ENCODE data around the gene MICALL2.

Gene MICALL2

GRCh38 chr7:1487466-1487865 lies 28.2 kb upstream of the MICALL2 start:
- TF ChIP-seq ZNF239 (tag by site-specific recombination; IDR thresholded peaks at IDR 0.05) (no peak), EGR2 (tag by site-specific recombination; IDR thresholded peaks at IDR 0.05; ENCODE audit: low read depth) (peak; percentile 19; the same call in 1 of the 2 replicates)
- Histone ChIP-seq H3K4me3 (ENCODE audit: low read depth, low read length) (no peak overlapping the region), H3K4me1 (ENCODE audit: control insufficient read depth, insufficient read depth, low read length) (no peaks in the 10 kb centered on the region), H3K27ac (ENCODE audit: extremely low read depth, low read depth, low read length) (no peak overlapping the region), H3K36me3 (ENCODE audit: control insufficient read depth in 2 of 2, insufficient read depth in 1 of 2, low read length in 2 of 2) (peaks cover 10 to 88% of the 10 kb centered on the region in 2 experiments; a peak in 2 of 3 replicates), H3K9me3 (ENCODE audit: control insufficient read depth, insufficient read depth, low read depth, low read length) (no peaks in the 10 kb centered on the region)
- ChIA-PET CTCF (interaction anchor here (1.0 kb wide), 1 partner anchor 13 kb away, joined by 4 read pairs; no protein-coding TSS in a partner anchor), POLR2A (no interaction called here)

- CTCF ChIA-PET, result no interaction called here
- Histone ChIP-seq H3K9me3 (ENCODE audit: control insufficient read depth, insufficient read depth, low read depth, low read length) (no peaks in the 10 kb centered on the region), H3K4me3 (ENCODE audit: low read depth, low read length) (no peak overlapping the region), H3K36me3 (ENCODE audit: control insufficient read depth in 2 of 2, insufficient read depth in 1 of 2, low read length in 2 of 2) (peaks cover 10 to 86% of the 10 kb centered on the region in 2 experiments; a peak in 2 of 3 replicates), H3K27ac (ENCODE audit: extremely low read depth, low read depth, low read length) (no peak overlapping the region), H3K4me1 (ENCODE audit: control insufficient read depth, insufficient read depth, low read length) (no peaks in the 10 kb centered on the region)
- POLR2A ChIA-PET, result no interaction called here
- no peak for TF ChIP-seq ZBTB1 (tag by site-specific recombination; IDR thresholded peaks at IDR 0.05)
- TF ChIP-seq IKZF3 (tag by site-specific recombination; IDR thresholded peaks at IDR 0.05), result no peak
- TF ChIP-seq ZNF114 (tag by site-specific recombination; IDR thresholded peaks at IDR 0.05), result no peak
Measured at GRCh38 chr7:1486571-1486970, 27.3 kb upstream of the MICALL2 start.

DNA sequence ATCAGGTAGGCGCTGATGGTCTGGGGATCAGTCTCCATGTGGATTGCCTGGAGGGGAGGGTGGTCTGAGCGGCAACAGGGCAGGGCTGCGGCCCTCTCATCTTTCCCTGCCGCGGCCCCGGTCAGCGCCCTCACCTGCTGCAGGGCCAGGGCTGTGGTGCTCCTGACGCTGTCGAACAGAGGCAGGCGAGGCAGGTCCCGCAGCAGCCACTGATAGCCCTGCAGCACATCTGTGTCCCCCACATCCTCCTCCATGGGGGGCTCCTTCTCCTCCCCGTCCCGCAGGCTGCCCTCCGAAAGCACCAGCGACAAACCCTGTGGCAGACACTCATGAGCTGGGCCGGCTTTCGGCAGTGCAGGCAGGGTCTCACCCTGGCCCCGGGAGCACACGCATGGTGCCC lies 25.9 kb upstream of the MICALL2 start:
- peaks cover 10 to 82% of the 10 kb centered on the region in 2 experiments; a peak in 2 of 3 replicates for H3K36me3 ChIP-seq (ENCODE audit: control insufficient read depth in 2 of 2, insufficient read depth in 1 of 2, low read length in 2 of 2)
- H3K9me3 ChIP-seq (ENCODE audit: control insufficient read depth, insufficient read depth, low read depth, low read length), result no peaks in the 10 kb centered on the region
- CTCF ChIA-PET, result interaction anchor here (0.6 to 0.7 kb wide), 2 partner anchors 11 to 20 kb away, joined by 3 to 4 read pairs; no protein-coding TSS in a partner anchor
- no peak overlapping the region for H3K4me3 ChIP-seq (ENCODE audit: low read depth, low read length)
- no peaks in the 10 kb centered on the region for H3K4me1 ChIP-seq (ENCODE audit: control insufficient read depth, insufficient read depth, low read length)
- no peak for TF ChIP-seq KLF16 (tag by site-specific recombination; IDR thresholded peaks at IDR 0.05)
- TF ChIP-seq, protein P1, sequence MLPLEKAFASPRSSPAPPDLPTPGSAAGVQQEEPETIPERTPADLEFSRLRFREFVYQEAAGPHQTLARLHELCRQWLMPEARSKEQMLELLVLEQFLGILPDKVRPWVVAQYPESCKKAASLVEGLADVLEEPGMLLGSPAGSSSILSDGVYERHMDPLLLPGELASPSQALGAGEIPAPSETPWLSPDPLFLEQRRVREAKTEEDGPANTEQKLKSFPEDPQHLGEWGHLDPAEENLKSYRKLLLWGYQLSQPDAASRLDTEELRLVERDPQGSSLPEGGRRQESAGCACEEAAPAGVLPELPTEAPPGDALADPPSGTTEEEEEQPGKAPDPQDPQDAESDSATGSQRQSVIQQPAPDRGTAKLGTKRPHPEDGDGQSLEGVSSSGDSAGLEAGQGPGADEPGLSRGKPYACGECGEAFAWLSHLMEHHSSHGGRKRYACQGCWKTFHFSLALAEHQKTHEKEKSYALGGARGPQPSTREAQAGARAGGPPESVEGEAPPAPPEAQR (tag by site-specific recombination; IDR thresholded peaks at IDR 0.05), result no peak
- no peak for TF ChIP-seq GLIS2 (tag by site-specific recombination; IDR thresholded peaks at IDR 0.05)
- TF ChIP-seq, protein P2, sequence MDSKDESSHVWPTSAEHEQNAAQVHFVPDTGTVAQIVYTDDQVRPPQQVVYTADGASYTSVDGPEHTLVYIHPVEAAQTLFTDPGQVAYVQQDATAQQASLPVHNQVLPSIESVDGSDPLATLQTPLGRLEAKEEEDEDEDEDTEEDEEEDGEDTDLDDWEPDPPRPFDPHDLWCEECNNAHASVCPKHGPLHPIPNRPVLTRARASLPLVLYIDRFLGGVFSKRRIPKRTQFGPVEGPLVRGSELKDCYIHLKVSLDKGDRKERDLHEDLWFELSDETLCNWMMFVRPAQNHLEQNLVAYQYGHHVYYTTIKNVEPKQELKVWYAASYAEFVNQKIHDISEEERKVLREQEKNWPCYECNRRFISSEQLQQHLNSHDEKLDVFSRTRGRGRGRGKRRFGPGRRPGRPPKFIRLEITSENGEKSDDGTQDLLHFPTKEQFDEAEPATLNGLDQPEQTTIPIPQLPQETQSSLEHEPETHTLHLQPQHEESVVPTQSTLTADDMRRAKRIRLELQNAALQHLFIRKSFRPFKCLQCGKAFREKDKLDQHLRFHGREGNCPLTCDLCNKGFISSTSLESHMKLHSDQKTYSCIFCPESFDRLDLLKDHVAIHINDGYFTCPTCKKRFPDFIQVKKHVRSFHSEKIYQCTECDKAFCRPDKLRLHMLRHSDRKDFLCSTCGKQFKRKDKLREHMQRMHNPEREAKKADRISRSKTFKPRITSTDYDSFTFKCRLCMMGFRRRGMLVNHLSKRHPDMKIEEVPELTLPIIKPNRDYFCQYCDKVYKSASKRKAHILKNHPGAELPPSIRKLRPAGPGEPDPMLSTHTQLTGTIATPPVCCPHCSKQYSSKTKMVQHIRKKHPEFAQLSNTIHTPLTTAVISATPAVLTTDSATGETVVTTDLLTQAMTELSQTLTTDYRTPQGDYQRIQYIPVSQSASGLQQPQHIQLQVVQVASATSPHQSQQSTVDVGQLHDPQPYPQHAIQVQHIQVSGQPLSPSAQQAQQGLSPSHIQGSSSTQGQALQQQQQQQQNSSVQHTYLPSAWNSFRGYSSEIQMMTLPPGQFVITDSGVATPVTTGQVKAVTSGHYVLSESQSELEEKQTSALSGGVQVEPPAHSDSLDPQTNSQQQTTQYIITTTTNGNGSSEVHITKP (tag by site-specific recombination; IDR thresholded peaks at IDR 0.05), result no peak
- TF ChIP-seq EGR2 (tag by site-specific recombination; IDR thresholded peaks at IDR 0.05; ENCODE audit: low read depth), result no peak
- TF ChIP-seq ZFP41 (tag by site-specific recombination; IDR thresholded peaks at IDR 0.05; ENCODE audit: borderline replicate concordance), result no peak
- TF ChIP-seq SP2 (tag by site-specific recombination; IDR thresholded peaks at IDR 0.05), result no peak
- no peak overlapping the region for H3K27ac ChIP-seq (ENCODE audit: extremely low read depth, low read depth, low read length)
- POLR2A ChIA-PET, result no interaction called here

- no peak overlapping the region for H3K4me3 ChIP-seq (ENCODE audit: low read depth, low read length)
- ChIA-PET CTCF (no interaction called here), POLR2A (interaction anchor here (0.7 kb wide), 1 partner anchor 189 kb away, joined by 3 read pairs; no protein-coding TSS in a partner anchor)
- H3K27ac ChIP-seq (ENCODE audit: extremely low read depth, low read depth, low read length), result no peak overlapping the region
- no peaks in the 10 kb centered on the region for H3K4me1 ChIP-seq (ENCODE audit: control insufficient read depth, insufficient read depth, low read length)
- no peaks in the 10 kb centered on the region for H3K9me3 ChIP-seq (ENCODE audit: control insufficient read depth, insufficient read depth, low read depth, low read length)
- H3K36me3 ChIP-seq (ENCODE audit: control insufficient read depth in 2 of 2, insufficient read depth in 1 of 2, low read length in 2 of 2), result peaks cover 10 to 82% of the 10 kb centered on the region in 2 experiments; a peak in 2 of 3 replicates
- TF ChIP-seq ZNF202 (tag by site-specific recombination; IDR thresholded peaks at IDR 0.05; ENCODE audit: borderline replicate concordance), result no peak
- TF ChIP-seq ZNF140 (tag by site-specific recombination; IDR thresholded peaks at IDR 0.05), result no peak
- no peak for TF ChIP-seq ZNF223 (tag by site-specific recombination; IDR thresholded peaks at IDR 0.05)
- TF ChIP-seq ZXDB (tag by site-specific recombination; IDR thresholded peaks at IDR 0.05), result no peak
- no peak for TF ChIP-seq ZNF280D (tag by site-specific recombination; IDR thresholded peaks at IDR 0.05)
- TF ChIP-seq ZNF112 (tag by site-specific recombination; IDR thresholded peaks at IDR 0.05), result no peak
- TF ChIP-seq KLF10 (tag by site-specific recombination; IDR thresholded peaks at IDR 0.05), result no peak
- no peak for TF ChIP-seq ZNF623 (tag by site-specific recombination; IDR thresholded peaks at IDR 0.05)
- no peak for TF ChIP-seq ZNF350 (tag by site-specific recombination; IDR thresholded peaks at IDR 0.05)
Measured at GRCh38 chr7:1484569-1484968, 25.3 kb upstream of the MICALL2 start.

All from HEK293 (cell line).